SK-N-SH (cell line): Measurements from ENCODE around the gene IRX2. TPM values are rescaled to one million over a fixed set of nuclear protein-coding genes. Genes with fewer than 3 reads are reported as not detected.

ENCODE experiments used
- CTCF ChIA-PET: fragments of 300-600, 350-600 bp; formaldehyde crosslinking; extraction: SDS; loops from one replicate; lab custom pipeline; 2021; lab: Yijun Ruan, JAX
- POLR2A ChIA-PET: fragments of 350-600 bp; sonication (Branson Sonifier 250); formaldehyde crosslinking; extraction: SDS; loops from one replicate; lab custom pipeline; 2020; ENCODE audit warnings: antibody characterized with exemption, inconsistent platforms; lab: Yijun Ruan, JAX
- DNase-seq: peaks from one replicate; pipeline ENCODE4 v3.0.0; 2012
- H2AFZ ChIP-seq: fragments of 200-600 bp; sonication (generic); 2 replicates; pipeline ENCODE4 v1.8.1; 2016; ENCODE audit warnings: antibody characterized with exemption, mild to moderate bottlenecking, low read depth
- H3F3A ChIP-seq: fragments of 200-600 bp; sonication (generic); replicated peaks from 2 replicates; pipeline ENCODE3; 2016; ENCODE audit warnings: antibody characterized with exemption, mild to moderate bottlenecking; ENCODE audit not compliant: insufficient read depth
- H3K27ac ChIP-seq, 2 experiments: fragments of 200-500 bp in 1 of 2; fragments of 200-600 bp in 1 of 2; sonication (Bioruptor generic) in 1 of 2; sonication (generic), shearing (Covaris generic) in 1 of 2; 2 replicates each; pipeline versions ENCODE4 v1.5.1 to v1.6.1; 2014 to 2016; ENCODE audit warnings: low read depth in 2 of 2, inconsistent platforms in 1 of 2, low read length in 1 of 2, mild to moderate bottlenecking in 1 of 2, mixed read lengths in 1 of 2
- H3K27me3 ChIP-seq: fragments of 200-600 bp; sonication (generic), shearing (Covaris generic); 2 replicates; pipeline ENCODE4 v1.6.1; 2016; ENCODE audit warnings: mixed run types; ENCODE audit not compliant: insufficient read depth
- H3K36me3 ChIP-seq, 2 experiments: fragments of 200-500 bp in 1 of 2; fragments of 200-600 bp in 1 of 2; sonication (Bioruptor generic) in 1 of 2; sonication (generic) in 1 of 2; replicated peaks in 1 of 2; 2 replicates each; pipeline versions ENCODE3 to v1.5.1; 2014 to 2016; ENCODE audit warnings: low read length in 1 of 2, mild to moderate bottlenecking in 1 of 2; ENCODE audit not compliant: insufficient read depth in 2 of 2, control insufficient read depth in 1 of 2
- H3K4me1 ChIP-seq, 2 experiments: fragments of 200-500 bp in 1 of 2; fragments of 200-600 bp in 1 of 2; sonication (Bioruptor generic) in 1 of 2; sonication (generic), shearing (Covaris generic) in 1 of 2; 2 replicates each; pipeline versions ENCODE4 v1.5.1 to v1.6.1; 2014 to 2016; ENCODE audit warnings: low read depth in 1 of 2, low read length in 1 of 2, mixed run types in 1 of 2; ENCODE audit not compliant: insufficient read depth in 2 of 2, control insufficient read depth in 1 of 2
- H3K4me2 ChIP-seq: fragments of 200-600 bp; sonication (generic), shearing (Covaris generic); 2 replicates; pipeline ENCODE4 v1.6.1; 2017; ENCODE audit warnings: mixed run types
- H3K4me3 ChIP-seq, 2 experiments: fragments of 200-500 bp in 1 of 2; fragments of 200-600 bp in 1 of 2; sonication (Bioruptor generic) in 1 of 2; sonication (generic), shearing (Covaris generic) in 1 of 2; 2 replicates each; pipeline versions ENCODE4 v1.5.1 to v1.8.1; 2014 to 2016; ENCODE audit warnings: low read depth in 2 of 2, inconsistent platforms in 1 of 2, low read length in 1 of 2, mild to moderate bottlenecking in 1 of 2, mixed read lengths in 1 of 2, moderate library complexity in 1 of 2
- H3K79me2 ChIP-seq: fragments of 200-600 bp; sonication (generic); 2 replicates; pipeline ENCODE4 v1.8.1; 2017; ENCODE audit warnings: mild to moderate bottlenecking; ENCODE audit not compliant: insufficient read depth
- H3K9ac ChIP-seq: fragments of 200-600 bp; sonication (generic); 2 replicates; pipeline ENCODE4 v1.6.1; 2017; ENCODE audit warnings: mixed run types
- H3K9me2 ChIP-seq: fragments of 200-600 bp; sonication (generic); 2 replicates; pipeline ENCODE4 v1.6.1; 2017; ENCODE audit warnings: mixed run types
- H3K9me3 ChIP-seq: fragments of 200-600 bp; sonication (generic); 2 replicates; pipeline ENCODE4 v1.6.1; 2017; ENCODE audit warnings: mixed run types, mild to moderate bottlenecking, moderate library complexity
- H4K20me1 ChIP-seq: fragments of 200-600 bp; sonication (generic); 2 replicates; pipeline ENCODE4 v1.6.1; 2017; ENCODE audit warnings: mild to moderate bottlenecking, mixed run types; ENCODE audit not compliant: insufficient read depth
- CHD2 ChIP-seq: fragments of 150-350 bp; IDR thresholded peaks from 2 replicates; pipeline ENCODE4 v1.6.1; 2018; ENCODE audit warnings: low read length; ENCODE audit not compliant: partially characterized antibody
- EP300 ChIP-seq, 2 experiments: IDR thresholded peaks; 2 replicates each; pipeline versions ENCODE4 v1.4.0 to v1.6.1; 2012; ENCODE audit warnings: borderline replicate concordance in 1 of 2, low read depth in 1 of 2, low read length in 1 of 2
- EZH2phosphoT487 ChIP-seq: fragments of 200-600 bp; sonication (generic); IDR thresholded peaks from 2 replicates; pipeline ENCODE4 v1.6.1; 2017; ENCODE audit warnings: low read depth, mixed run types, mild to moderate bottlenecking, antibody characterized with exemption, moderate library complexity, borderline replicate concordance
- GABPA ChIP-seq: IDR thresholded peaks from 2 replicates; pipeline ENCODE4 v1.4.0; 2012; ENCODE audit warnings: low read depth, mild to moderate bottlenecking
- GATA2 ChIP-seq: sonication (generic); formaldehyde crosslinking; IDR thresholded peaks from 2 replicates; pipeline ENCODE4 v1.5.0; 2020; ENCODE audit warnings: mild to moderate bottlenecking, missing genetic modification reagents
- JUND ChIP-seq: IDR thresholded peaks from 2 replicates; pipeline ENCODE4 v1.4.0; 2012
- MEF2A ChIP-seq: IDR thresholded peaks from 2 replicates; pipeline ENCODE4 v1.4.0; 2012; ENCODE audit warnings: low read depth, borderline replicate concordance
- MXI1 ChIP-seq: IDR thresholded peaks from 2 replicates; pipeline ENCODE4 v1.6.1; 2012; ENCODE audit warnings: mild to moderate bottlenecking, low read depth, low read length, improper control_type of control experiment
- NRF1 ChIP-seq: IDR thresholded peaks from 2 replicates; pipeline ENCODE4 v1.6.1; 2012; ENCODE audit warnings: low read depth, mild to moderate bottlenecking, low read length
- RFX5 ChIP-seq: IDR thresholded peaks from 2 replicates; pipeline ENCODE4 v1.6.1; 2012; ENCODE audit warnings: mild to moderate bottlenecking, improper control_type of control experiment, low read length
- WGBS: methylation state at CpG from one replicate; pipeline ENCODE4 v1.1.6; 2017; ENCODE audit warnings: low lambda C conversion rate; 5-methylcytosine and 5-hydroxymethylcytosine counted together
- polyA plus RNA-seq, 3 experiments: library from polyadenylated mRNA; depleted of rRNA; stranded (reverse); fragments of >200 nt; gene quantifications; 2 replicates each; pipeline ENCODE4 v1.2.3, GENCODE V29; 2012
- TF ChIP-seq, protein P1 (sequence below): fragments of 200-600 bp; sonication (generic); IDR thresholded peaks from 2 replicates; pipeline ENCODE4 v1.6.1; 2017; ENCODE audit warnings: antibody characterized with exemption, mild to moderate bottlenecking, moderate library complexity
- TF ChIP-seq, protein P2 (sequence below): IDR thresholded peaks from 2 replicates; pipeline ENCODE4 v1.6.1; 2012; ENCODE audit warnings: mild to moderate bottlenecking, low read depth, low read length, moderate library complexity
- TF ChIP-seq, protein P3 (sequence below): IDR thresholded peaks from 2 replicates; pipeline ENCODE4 v1.4.0; 2012; ENCODE audit warnings: low read depth
- TF ChIP-seq, protein P4 (sequence below): IDR thresholded peaks from 2 replicates; pipeline ENCODE4; 2012
- TF ChIP-seq, protein P5 (sequence below): fragments of 150-350 bp; IDR thresholded peaks from 2 replicates; pipeline ENCODE4 v1.6.1; 2017; ENCODE audit warnings: antibody characterized with exemption, low read length, low read depth, borderline replicate concordance

The IRX2 gene
- polyA plus RNA-seq, 1 of the 3 experiments (the other 2 are of a cell fraction): not detected

DNA sequence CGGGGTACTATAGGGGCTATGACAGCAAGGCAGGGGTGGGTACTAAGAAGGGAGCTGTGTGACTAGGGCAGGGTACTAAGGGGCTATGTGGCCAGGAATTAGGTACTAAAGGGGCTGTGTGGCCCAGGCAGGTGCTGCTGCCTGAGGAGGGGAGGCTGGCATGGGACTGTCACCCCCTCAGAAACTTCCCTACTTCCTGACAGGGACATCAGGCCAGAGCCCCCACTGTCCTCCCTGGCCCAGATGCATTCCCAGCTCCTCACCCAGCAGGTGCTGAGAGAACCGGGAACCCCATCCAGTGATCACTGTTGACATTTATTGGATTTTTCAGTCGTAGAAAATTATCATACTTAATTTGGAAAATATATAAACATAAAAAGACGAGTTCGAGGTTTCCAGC is 26.6 kb downstream of the IRX2 start:
- Histone ChIP-seq H3K27ac (no peak overlapping the region), H4K20me1 (no peaks in the 10 kb centered on the region), H3K9ac (no peak overlapping the region), H3K4me1 (no peaks in the 10 kb centered on the region), H3K9me2 (no peaks in the 10 kb centered on the region), H3K9me3 (no peaks in the 10 kb centered on the region)
- DNase-seq: no peak
- POLR2A ChIA-PET: no interaction called here
- TF ChIP-seq GATA2 (CRISPR knock-in tag) (no peak), RFX5 (no peak), EP300 (IDR thresholded peaks at IDR 0.05; ENCODE audit: borderline replicate concordance in 1 of 2, low read depth in 1 of 2, low read length in 1 of 2) (no peak), CHD2 (no peak), MXI1 (no peak), MEF2A (no peak), JUND (no peak), GABPA (no peak), NRF1 (no peak), EZH2phosphoT487 (no peak)
- TF ChIP-seq, protein P1, sequence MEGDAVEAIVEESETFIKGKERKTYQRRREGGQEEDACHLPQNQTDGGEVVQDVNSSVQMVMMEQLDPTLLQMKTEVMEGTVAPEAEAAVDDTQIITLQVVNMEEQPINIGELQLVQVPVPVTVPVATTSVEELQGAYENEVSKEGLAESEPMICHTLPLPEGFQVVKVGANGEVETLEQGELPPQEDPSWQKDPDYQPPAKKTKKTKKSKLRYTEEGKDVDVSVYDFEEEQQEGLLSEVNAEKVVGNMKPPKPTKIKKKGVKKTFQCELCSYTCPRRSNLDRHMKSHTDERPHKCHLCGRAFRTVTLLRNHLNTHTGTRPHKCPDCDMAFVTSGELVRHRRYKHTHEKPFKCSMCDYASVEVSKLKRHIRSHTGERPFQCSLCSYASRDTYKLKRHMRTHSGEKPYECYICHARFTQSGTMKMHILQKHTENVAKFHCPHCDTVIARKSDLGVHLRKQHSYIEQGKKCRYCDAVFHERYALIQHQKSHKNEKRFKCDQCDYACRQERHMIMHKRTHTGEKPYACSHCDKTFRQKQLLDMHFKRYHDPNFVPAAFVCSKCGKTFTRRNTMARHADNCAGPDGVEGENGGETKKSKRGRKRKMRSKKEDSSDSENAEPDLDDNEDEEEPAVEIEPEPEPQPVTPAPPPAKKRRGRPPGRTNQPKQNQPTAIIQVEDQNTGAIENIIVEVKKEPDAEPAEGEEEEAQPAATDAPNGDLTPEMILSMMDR: no peak
- TF ChIP-seq, protein P2, sequence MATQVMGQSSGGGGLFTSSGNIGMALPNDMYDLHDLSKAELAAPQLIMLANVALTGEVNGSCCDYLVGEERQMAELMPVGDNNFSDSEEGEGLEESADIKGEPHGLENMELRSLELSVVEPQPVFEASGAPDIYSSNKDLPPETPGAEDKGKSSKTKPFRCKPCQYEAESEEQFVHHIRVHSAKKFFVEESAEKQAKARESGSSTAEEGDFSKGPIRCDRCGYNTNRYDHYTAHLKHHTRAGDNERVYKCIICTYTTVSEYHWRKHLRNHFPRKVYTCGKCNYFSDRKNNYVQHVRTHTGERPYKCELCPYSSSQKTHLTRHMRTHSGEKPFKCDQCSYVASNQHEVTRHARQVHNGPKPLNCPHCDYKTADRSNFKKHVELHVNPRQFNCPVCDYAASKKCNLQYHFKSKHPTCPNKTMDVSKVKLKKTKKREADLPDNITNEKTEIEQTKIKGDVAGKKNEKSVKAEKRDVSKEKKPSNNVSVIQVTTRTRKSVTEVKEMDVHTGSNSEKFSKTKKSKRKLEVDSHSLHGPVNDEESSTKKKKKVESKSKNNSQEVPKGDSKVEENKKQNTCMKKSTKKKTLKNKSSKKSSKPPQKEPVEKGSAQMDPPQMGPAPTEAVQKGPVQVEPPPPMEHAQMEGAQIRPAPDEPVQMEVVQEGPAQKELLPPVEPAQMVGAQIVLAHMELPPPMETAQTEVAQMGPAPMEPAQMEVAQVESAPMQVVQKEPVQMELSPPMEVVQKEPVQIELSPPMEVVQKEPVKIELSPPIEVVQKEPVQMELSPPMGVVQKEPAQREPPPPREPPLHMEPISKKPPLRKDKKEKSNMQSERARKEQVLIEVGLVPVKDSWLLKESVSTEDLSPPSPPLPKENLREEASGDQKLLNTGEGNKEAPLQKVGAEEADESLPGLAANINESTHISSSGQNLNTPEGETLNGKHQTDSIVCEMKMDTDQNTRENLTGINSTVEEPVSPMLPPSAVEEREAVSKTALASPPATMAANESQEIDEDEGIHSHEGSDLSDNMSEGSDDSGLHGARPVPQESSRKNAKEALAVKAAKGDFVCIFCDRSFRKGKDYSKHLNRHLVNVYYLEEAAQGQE: no peak
- TF ChIP-seq, protein P3, sequence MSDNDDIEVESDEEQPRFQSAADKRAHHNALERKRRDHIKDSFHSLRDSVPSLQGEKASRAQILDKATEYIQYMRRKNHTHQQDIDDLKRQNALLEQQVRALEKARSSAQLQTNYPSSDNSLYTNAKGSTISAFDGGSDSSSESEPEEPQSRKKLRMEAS: no peak
- TF ChIP-seq, protein P4, sequence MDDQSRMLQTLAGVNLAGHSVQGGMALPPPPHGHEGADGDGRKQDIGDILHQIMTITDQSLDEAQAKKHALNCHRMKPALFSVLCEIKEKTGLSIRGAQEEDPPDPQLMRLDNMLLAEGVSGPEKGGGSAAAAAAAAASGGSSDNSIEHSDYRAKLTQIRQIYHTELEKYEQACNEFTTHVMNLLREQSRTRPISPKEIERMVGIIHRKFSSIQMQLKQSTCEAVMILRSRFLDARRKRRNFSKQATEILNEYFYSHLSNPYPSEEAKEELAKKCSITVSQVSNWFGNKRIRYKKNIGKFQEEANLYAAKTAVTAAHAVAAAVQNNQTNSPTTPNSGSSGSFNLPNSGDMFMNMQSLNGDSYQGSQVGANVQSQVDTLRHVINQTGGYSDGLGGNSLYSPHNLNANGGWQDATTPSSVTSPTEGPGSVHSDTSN: no peak
- TF ChIP-seq, protein P5, sequence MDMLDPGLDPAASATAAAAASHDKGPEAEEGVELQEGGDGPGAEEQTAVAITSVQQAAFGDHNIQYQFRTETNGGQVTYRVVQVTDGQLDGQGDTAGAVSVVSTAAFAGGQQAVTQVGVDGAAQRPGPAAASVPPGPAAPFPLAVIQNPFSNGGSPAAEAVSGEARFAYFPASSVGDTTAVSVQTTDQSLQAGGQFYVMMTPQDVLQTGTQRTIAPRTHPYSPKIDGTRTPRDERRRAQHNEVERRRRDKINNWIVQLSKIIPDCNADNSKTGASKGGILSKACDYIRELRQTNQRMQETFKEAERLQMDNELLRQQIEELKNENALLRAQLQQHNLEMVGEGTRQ: no peak
- TF ChIP-seq, all 33 proteins: peak for 0
- CTCF ChIA-PET: no interaction called here
- no peaks in the 10 kb centered on the region for H3K79me2 ChIP-seq
- no peak overlapping the region for H3K4me2 ChIP-seq
- H3K36me3 ChIP-seq: no peaks in the 10 kb centered on the region
- H2AFZ ChIP-seq: no peak overlapping the region
- no peaks in the 10 kb centered on the region for H3F3A ChIP-seq
- no peak overlapping the region for H3K4me3 ChIP-seq
- WGBS: 2% methylated on average over 5 of the region's 5 CpGs
- H3K27me3 ChIP-seq: peaks cover 43% of the 10 kb centered on the region
